IMR-90 (cell line): ENCODE measurements around the gene CCR5AS. TPM values are rescaled to one million over a fixed set of nuclear protein-coding genes. Genes with fewer than 3 reads are reported as not detected.

Experiments used
- polyA plus RNA-seq, 3 experiments: library from polyadenylated mRNA; depleted of rRNA; stranded (reverse); fragments of >200 nt; gene quantifications; 2 replicates each; pipeline ENCODE4 v1.2.3, GENCODE V29; 2012; ENCODE audit warnings: low replicate concordance in 1 of 3
- total RNA-seq: library from RNA; depleted of rRNA; stranded (reverse); fragments of >200 nt; gene quantifications from 2 replicates; pipeline ENCODE4 v1.2.3, GENCODE V29; 2012; rRNA removed

Gene CCR5AS

Other genes with a start within 250 kb of the CCR5AS start
- not detected in 2 replicates for gene CCR1, start 198.8 kb downstream of the CCR5AS start, total RNA-seq
- gene CCR1, start 198.8 kb downstream of the CCR5AS start, polyA plus RNA-seq (2012; rRNA removed), result not detected in 2 replicates
- not detected in 2 replicates for gene CCR3, start 164.6 kb downstream of the CCR5AS start, total RNA-seq
- not detected in 2 replicates for gene CCR3, start 164.6 kb downstream of the CCR5AS start, polyA plus RNA-seq (2012; rRNA removed)
- not detected in 2 replicates for gene CCR2, start 53.0 kb downstream of the CCR5AS start, total RNA-seq
- not detected in 2 replicates for gene CCR2, start 53.0 kb downstream of the CCR5AS start, polyA plus RNA-seq (2012; rRNA removed)
- gene CCR5, start 36.1 kb downstream of the CCR5AS start, total RNA-seq, result not detected in 2 replicates
- gene CCR5, start 36.1 kb downstream of the CCR5AS start, polyA plus RNA-seq (2012; rRNA removed), result not detected in 2 replicates
- 0.28 and 0.36 TPM in 2 replicates for gene CCRL2, start 193 bp upstream of the CCR5AS start, total RNA-seq
- gene CCRL2, start 193 bp upstream of the CCR5AS start, polyA plus RNA-seq (2012; rRNA removed), result 0.16 and 0.29 TPM in 2 replicates
- not detected in 2 replicates for gene LTF, start 57.8 kb upstream of the CCR5AS start, total RNA-seq
- 0.04 TPM in 1 of 2 replicates, not detected in the other for gene LTF, start 57.8 kb upstream of the CCR5AS start, polyA plus RNA-seq (2012; rRNA removed)
- gene RTP3, start 90.9 kb upstream of the CCR5AS start, total RNA-seq, result 0.18 TPM in 1 of 2 replicates, not detected in the other
- 0.10 and 0.26 TPM in 2 replicates for gene RTP3, start 90.9 kb upstream of the CCR5AS start, polyA plus RNA-seq (2012; rRNA removed)
- gene LRRC2, start 159.2 kb upstream of the CCR5AS start, total RNA-seq, result 4.1 and 4.7 TPM in 2 replicates
- gene LRRC2, start 159.2 kb upstream of the CCR5AS start, polyA plus RNA-seq (2012; rRNA removed), result 2.5 and 2.9 TPM in 2 replicates
- gene FAM240A, start 205.5 kb upstream of the CCR5AS start, total RNA-seq, result not detected in 2 replicates
- gene FAM240A, start 205.5 kb upstream of the CCR5AS start, polyA plus RNA-seq (2012; rRNA removed), result not detected in 2 replicates